B cell (primary cell): ENCODE results near the gene RASSF8. TPM values are rescaled to one million over a fixed set of nuclear protein-coding genes. Genes with fewer than 3 reads are reported as not detected.

ENCODE experiments used
- ATAC-seq: fragments of 200-7000 bp; cut with Tn5 transposase; one replicate; pipeline ENCODE4 v1.10.0; 2021; ENCODE audit warnings: low read depth, mild to moderate bottlenecking, moderate number of reproducible peaks, moderate library complexity
- CTCF ChIA-PET: fragments of 350-600 bp; sonication (Branson Sonifier 250); formaldehyde crosslinking; loops from one replicate; lab custom pipeline; 2021; ENCODE audit warnings: antibody characterized with exemption, inconsistent platforms; lab: Charles Lee
- POLR2A ChIA-PET: fragments of 350-600 bp; sonication (Branson Sonifier 250); formaldehyde crosslinking; loops from one replicate; lab custom pipeline; 2021; ENCODE audit warnings: antibody characterized with exemption; lab: Charles Lee
- DNase-seq: peaks from one replicate; pipeline ENCODE4 v3.0.0; 2013
- H2AFZ ChIP-seq: 2 replicates; pipeline ENCODE4 v1.6.1; 2012; ENCODE audit warnings: mild to moderate bottlenecking, low read depth, low read length; ENCODE audit not compliant: insufficient read depth, poor library complexity, severe bottlenecking
- H3K27ac ChIP-seq, 2 donors: 1 replicate in 1 of 2; 2 replicates in 1 of 2; pipeline ENCODE4 v1.5.1; 2012 to 2013; ENCODE audit warnings: low read length in 2 of 2, mild to moderate bottlenecking in 2 of 2, moderate library complexity in 1 of 2
- H3K27me3 ChIP-seq, 4 experiments: fragments of 200-600 bp in 1 of 4; sonication (generic) in 1 of 4; replicated peaks in 1 of 4; 1 replicate in 2 of 4; 2 replicates in 2 of 4; pipeline versions ENCODE4 v1.6.1 to v1.7.0; 2013 to 2016; ENCODE audit warnings: low read length in 3 of 4, mild to moderate bottlenecking in 2 of 4, mixed read lengths in 1 of 4, moderate library complexity in 1 of 4; ENCODE audit not compliant: insufficient read depth in 4 of 4, control insufficient read depth in 3 of 4; ENCODE audit errors: control extremely low read depth in 1 of 4
- H3K36me3 ChIP-seq, 2 experiments: replicated peaks in 1 of 2; 1 replicate in 1 of 2; 2 replicates in 1 of 2; pipeline versions ENCODE4 v1.6.1 to v1.7.1; 2013; ENCODE audit warnings: low read length in 1 of 2; ENCODE audit not compliant: insufficient read depth in 2 of 2, control insufficient read depth in 1 of 2; ENCODE audit errors: control extremely low read depth in 1 of 2, extremely low read depth in 1 of 2
- H3K4me1 ChIP-seq, 2 donors: fragments of 200-600 bp in 1 of 2; sonication (generic) in 1 of 2; 1 replicate in 1 of 2; 2 replicates in 1 of 2; pipeline versions ENCODE4 v1.5.1 to v1.6.1; 2013 to 2017; ENCODE audit warnings: low read length in 2 of 2; ENCODE audit not compliant: control insufficient read depth in 2 of 2, insufficient read depth in 2 of 2
- H3K4me2 ChIP-seq: replicated peaks from 2 replicates; pipeline ENCODE3; 2012; ENCODE audit warnings: mild to moderate bottlenecking, low read depth, low read length; ENCODE audit not compliant: poor library complexity, severe bottlenecking
- H3K4me3 ChIP-seq, 5 experiments: fragments of 200-600 bp in 1 of 5; sonication (generic) in 1 of 5; 1 replicate in 3 of 5; 2 replicates in 2 of 5; pipeline versions ENCODE4 v1.5.1 to v1.7.0; 2011 to 2016; ENCODE audit warnings: low read length in 4 of 5, mild to moderate bottlenecking in 4 of 5, low read depth in 2 of 5, control low read depth in 1 of 5, moderate library complexity in 1 of 5; ENCODE audit not compliant: insufficient read depth in 1 of 5; ENCODE audit errors: control extremely low read depth in 1 of 5, extremely low read depth in 1 of 5
- H3K79me2 ChIP-seq: fragments of 200-600 bp; sonication (generic); one replicate; pipeline ENCODE4 v1.6.0; 2016; ENCODE audit warnings: low read length; ENCODE audit not compliant: control insufficient read depth, insufficient read depth
- H3K9ac ChIP-seq: fragments of 200-600 bp; sonication (generic); 2 replicates; pipeline ENCODE4 v1.6.1; 2017; ENCODE audit warnings: mild to moderate bottlenecking, low read length, moderate library complexity
- H3K9me3 ChIP-seq, 3 donors: one replicate each; pipeline versions ENCODE4 v1.6.1 to v1.7.1; 2013; ENCODE audit warnings: low read length in 2 of 3; ENCODE audit not compliant: control insufficient read depth in 2 of 3, insufficient read depth in 1 of 3; ENCODE audit errors: control extremely low read depth in 1 of 3
- H4K20me1 ChIP-seq: 2 replicates; pipeline ENCODE4 v1.6.0; 2012; ENCODE audit warnings: mild to moderate bottlenecking, low read length; ENCODE audit not compliant: insufficient read depth, control insufficient read depth, poor library complexity, severe bottlenecking
- H3K27ac Mint-ChIP-seq: one replicate; pipeline ENCODE4 v1.8.0; 2021; ENCODE audit warnings: mixed read lengths
- H3K27me3 Mint-ChIP-seq: one replicate; pipeline ENCODE4 v1.8.0; 2021; ENCODE audit warnings: mixed read lengths
- H3K4me1 Mint-ChIP-seq: one replicate; pipeline ENCODE4 v1.8.0; 2021; ENCODE audit warnings: mixed read lengths
- H3K4me3 Mint-ChIP-seq: one replicate; pipeline ENCODE4 v1.8.0; 2021; ENCODE audit warnings: mixed read lengths
- H3K9me3 Mint-ChIP-seq: one replicate; pipeline ENCODE4 v1.8.0; 2022; ENCODE audit warnings: mixed read lengths; ENCODE audit not compliant: insufficient read depth
- CTCF ChIP-seq: fragments of 200-600 bp; IDR thresholded peaks from one replicate; pipeline ENCODE4 v1.8.0; 2022; ENCODE audit warnings: antibody characterized with exemption, mild to moderate bottlenecking
- EZH2 ChIP-seq: IDR thresholded peaks from 2 replicates; pipeline ENCODE4 v1.6.1; 2012; ENCODE audit warnings: borderline replicate concordance, low read depth, mild to moderate bottlenecking, moderate library complexity, low read length; ENCODE audit not compliant: insufficient read depth, poor library complexity, severe bottlenecking
- WGBS: methylation state at CpG from one replicate; pipeline ENCODE4 v1.1.5; 2013; ENCODE audit warnings: missing lambda C conversion rate; ENCODE audit not compliant: insufficient coverage; 5-methylcytosine and 5-hydroxymethylcytosine counted together
- intact Hi-C: fragments of 100-400 bp; cut with micrococcal nuclease; formaldehyde crosslinking; loops from one replicate; pipeline ENCODE4 v1.10.0; 2022
- polyA plus RNA-seq: library from polyadenylated mRNA; depleted of rRNA; stranded (reverse); fragments of >200 nt; gene quantifications from 2 replicates; pipeline ENCODE4 v1.2.3, GENCODE V29; 2012
- total RNA-seq, 2 donors: library from RNA; stranded (reverse); fragments of 120-200 nt in 1 of 2; gene quantifications; 1 replicate in 1 of 2; 2 replicates in 1 of 2; pipeline versions ENCODE4 v1.2.3 to v1.2.4, GENCODE V29; 2013 to 2022

Gene RASSF8
- total and polyA plus RNA-seq, 2 donors (not counting 1 experiment from before 2014, with no cell fraction given), result 0.01 to 0.49 TPM

- no peak overlapping the region for H3K9ac ChIP-seq
- ATAC-seq, result peak; percentile 71
- no peak for TF ChIP-seq CTCF
- no peak for TF ChIP-seq EZH2
Observed at GRCh38 chr12:26088998-26089397, 130.5 kb downstream of the RASSF8 start.

GRCh38 chr12:26090836-26091510 lies 132.5 kb downstream of the RASSF8 start:
- Mint-ChIP-seq H3K4me1 (peaks cover 5% of the 10 kb centered on the region), H3K27ac (no peak overlapping the region), H3K27me3 (no peaks in the 10 kb centered on the region), H3K4me3 (no peak overlapping the region), H3K9me3 (no peaks in the 10 kb centered on the region)
- no peaks in the 10 kb centered on the region for H3K36me3 ChIP-seq
- no peaks in the 10 kb centered on the region for H3K79me2 ChIP-seq
- no peaks in the 10 kb centered on the region for H4K20me1 ChIP-seq
- H3K4me3 ChIP-seq, result no peak overlapping the region
- ChIA-PET CTCF (interaction anchor here (0.6 to 1.6 kb wide), 4 partner anchors 9 to 312 kb away, joined by 3 to 6 read pairs (median 4); no protein-coding TSS in a partner anchor), POLR2A (no interaction called here)
- TF ChIP-seq CTCF (no peak), EZH2 (no peak)
- intact Hi-C loops, result no loop called here
- H3K4me2 ChIP-seq, result no peak overlapping the region
- DNase-seq (no peak), ATAC-seq (no peak)
- no peak overlapping the region for H2AFZ ChIP-seq
- 67% methylated on average over 3 of the region's 11 CpGs for WGBS
- H3K27me3 ChIP-seq, result no peaks in the 10 kb centered on the region
- peaks cover 0 to 4% (median 0%) of the 10 kb centered on the region in 3 donors for H3K9me3 ChIP-seq
- no peak overlapping the region for H3K9ac ChIP-seq
- H3K4me1 ChIP-seq, result no peaks in the 10 kb centered on the region
- H3K27ac ChIP-seq, result no peak overlapping the region

More at GRCh38 chr12:26088998-26089397, 130.5 kb downstream of the RASSF8 start:
- Histone ChIP-seq H3K27ac (no peak overlapping the region), H3K4me3 (no peak overlapping the region), H3K36me3 (no peaks in the 10 kb centered on the region), H4K20me1 (no peaks in the 10 kb centered on the region), H3K27me3 (no peaks in the 10 kb centered on the region), H3K79me2 (no peaks in the 10 kb centered on the region), H3K4me1 (no peaks in the 10 kb centered on the region), H3K4me2 (no peak overlapping the region), H3K9me3 (peaks cover 0 to 4% (median 0%) of the 10 kb centered on the region in 3 donors), H2AFZ (no peak overlapping the region)
- 50% methylated on average over 1 of the region's 2 CpGs for WGBS
- intact Hi-C loops, result no loop called here
- DNase-seq, result peak; percentile 58
- Mint-ChIP-seq H3K4me1 (peaks cover 5% of the 10 kb centered on the region), H3K27me3 (no peaks in the 10 kb centered on the region), H3K9me3 (no peaks in the 10 kb centered on the region), H3K4me3 (no peak overlapping the region), H3K27ac (no peak overlapping the region)
- ChIA-PET POLR2A (no interaction called here), CTCF (interaction anchor here (0.6 to 1.7 kb wide), 3 partner anchors 8 to 345 kb away, joined by 3 to 6 read pairs (median 3); no protein-coding TSS in a partner anchor)
